ENCODE measurements around the gene VSIG10. TPM values are rescaled to one million over a fixed set of nuclear protein-coding genes. Genes with fewer than 3 reads are reported as not detected.
"Not testable (repeated sequence)": the region's sequence is repeated elsewhere in the genome, so short reads cannot be mapped to it uniquely, and the experiment has no call there.

Gene VSIG10
- polyA plus RNA-seq, 3 donors, result 1.5 to 2.3 (median 1.5) TPM

DNA sequence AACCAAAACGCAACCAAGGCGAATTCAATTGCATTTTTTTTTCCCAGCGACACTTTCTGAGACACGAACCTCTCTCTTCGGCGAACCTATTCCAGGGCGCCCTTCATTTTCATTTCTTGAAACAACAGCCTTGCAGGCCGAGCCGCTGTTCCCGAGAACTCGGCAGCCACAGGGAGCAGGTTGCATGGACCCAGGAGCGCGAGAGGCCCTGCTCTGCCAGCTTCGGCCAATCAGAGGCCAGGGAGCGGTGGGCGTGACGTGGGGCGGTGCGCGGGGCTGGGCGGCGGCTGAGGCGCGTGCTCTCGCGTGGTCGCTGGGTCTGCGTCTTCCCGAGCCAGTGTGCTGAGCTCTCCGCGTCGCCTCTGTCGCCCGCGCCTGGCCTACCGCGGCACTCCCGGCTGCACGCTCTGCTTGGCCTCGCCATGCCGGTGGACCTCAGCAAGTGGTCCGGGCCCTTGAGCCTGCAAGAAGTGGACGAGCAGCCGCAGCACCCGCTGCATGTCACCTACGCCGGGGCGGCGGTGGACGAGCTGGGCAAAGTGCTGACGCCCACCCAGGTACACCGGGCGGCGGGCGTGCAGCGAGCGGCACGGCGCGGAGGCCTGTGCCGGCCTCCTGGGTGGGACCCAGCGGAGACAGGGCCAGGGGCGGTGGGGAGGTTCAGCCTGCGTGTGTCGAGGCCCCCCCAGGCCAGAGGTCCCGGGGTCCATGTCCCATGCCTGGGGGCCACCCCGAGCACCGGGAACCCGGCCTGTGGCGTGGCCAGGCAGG, 32.2 kb upstream of the VSIG10 start, which contains the start of gene PEBP1:
Gene PEBP1 (plus strand): TSS at position 337 of the 771 bp plus-strand sequence. CDS start 86 bp downstream, at position 423.
- Mint-ChIP-seq H3K9me3 (peaks cover 0 to 2% (median 0%) of the 10 kb centered on the region in 7 donors), H3K36me3 (peaks cover 15 to 17% of the 10 kb centered on the region in 2 donors), H3K4me1 (peaks cover 16% of the 10 kb centered on the region), H3K4me3 (peak within 1 kb of the TSS; percentile 93 to 98), H3K27me3 (ENCODE audit: low read depth in 3 of 3) (peaks cover 0 to 5% (median 1%) of the 10 kb centered on the region in 3 donors), H3K27ac (peak within 1 kb of the TSS in 6 of 7 donors; percentile 6 to 90 (median 80))
- under 1% methylated on average over 70 of the region's 70 CpGs for WGBS (ENCODE audit: insufficient coverage)
- intact Hi-C loops (cut with micrococcal nuclease), result no loop called here
- DNase-seq, result peak; percentile 74 to 84 (median 80)
- Histone ChIP-seq H3K4me3 (replicated peaks in 1 of 3; ENCODE audit: low read depth in 2 of 3, low read length in 3 of 3) (peak within 1 kb of the TSS; percentile 66 to 85 (median 72)), H3K79me2 (ENCODE audit: insufficient read depth, low read length) (peaks cover 7% of the 10 kb centered on the region), H3K4me1 (ENCODE audit: control insufficient read depth in 1 of 2, insufficient read depth in 2 of 2, low read length in 2 of 2) (peaks cover 14 to 20% of the 10 kb centered on the region in 2 donors), H3K27ac (ENCODE audit: low read depth in 1 of 2, low read length in 2 of 2) (peak within 1 kb of the TSS in 1 of 2 donors; percentile 58), H4K20me1 (ENCODE audit: insufficient read depth, low read length) (no peaks in the 10 kb centered on the region), H2AFZ (ENCODE audit: insufficient read depth, low read depth, low read length, poor library complexity, severe bottlenecking) (peak within 1 kb of the TSS; percentile 98), H3K9me3 (replicated peaks in 1 of 2; ENCODE audit: control insufficient read depth in 1 of 2, insufficient read depth in 1 of 2, low read length in 2 of 2) (no peaks in the 10 kb centered on the region), H3K36me3 (replicated peaks in 1 of 2; ENCODE audit: control insufficient read depth in 1 of 2, insufficient read depth in 2 of 2, low read length in 2 of 2) (peaks cover 6 to 13% of the 10 kb centered on the region in 2 donors), H3K27me3 (ENCODE audit: control insufficient read depth in 2 of 2, insufficient read depth in 2 of 2, low read length in 2 of 2) (no peaks in the 10 kb centered on the region), H3K9ac (ENCODE audit: insufficient read depth, low read length, poor library complexity, severe bottlenecking) (peak within 1 kb of the TSS; percentile 83), H3K4me2 (replicated peaks; ENCODE audit: extremely low read depth, low read length, poor library complexity, severe bottlenecking) (peak within 1 kb of the TSS; percentile 98)
- TF ChIP-seq, protein P1, sequence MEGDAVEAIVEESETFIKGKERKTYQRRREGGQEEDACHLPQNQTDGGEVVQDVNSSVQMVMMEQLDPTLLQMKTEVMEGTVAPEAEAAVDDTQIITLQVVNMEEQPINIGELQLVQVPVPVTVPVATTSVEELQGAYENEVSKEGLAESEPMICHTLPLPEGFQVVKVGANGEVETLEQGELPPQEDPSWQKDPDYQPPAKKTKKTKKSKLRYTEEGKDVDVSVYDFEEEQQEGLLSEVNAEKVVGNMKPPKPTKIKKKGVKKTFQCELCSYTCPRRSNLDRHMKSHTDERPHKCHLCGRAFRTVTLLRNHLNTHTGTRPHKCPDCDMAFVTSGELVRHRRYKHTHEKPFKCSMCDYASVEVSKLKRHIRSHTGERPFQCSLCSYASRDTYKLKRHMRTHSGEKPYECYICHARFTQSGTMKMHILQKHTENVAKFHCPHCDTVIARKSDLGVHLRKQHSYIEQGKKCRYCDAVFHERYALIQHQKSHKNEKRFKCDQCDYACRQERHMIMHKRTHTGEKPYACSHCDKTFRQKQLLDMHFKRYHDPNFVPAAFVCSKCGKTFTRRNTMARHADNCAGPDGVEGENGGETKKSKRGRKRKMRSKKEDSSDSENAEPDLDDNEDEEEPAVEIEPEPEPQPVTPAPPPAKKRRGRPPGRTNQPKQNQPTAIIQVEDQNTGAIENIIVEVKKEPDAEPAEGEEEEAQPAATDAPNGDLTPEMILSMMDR (IDR thresholded peaks at IDR 0.05), result no peak

DNA sequence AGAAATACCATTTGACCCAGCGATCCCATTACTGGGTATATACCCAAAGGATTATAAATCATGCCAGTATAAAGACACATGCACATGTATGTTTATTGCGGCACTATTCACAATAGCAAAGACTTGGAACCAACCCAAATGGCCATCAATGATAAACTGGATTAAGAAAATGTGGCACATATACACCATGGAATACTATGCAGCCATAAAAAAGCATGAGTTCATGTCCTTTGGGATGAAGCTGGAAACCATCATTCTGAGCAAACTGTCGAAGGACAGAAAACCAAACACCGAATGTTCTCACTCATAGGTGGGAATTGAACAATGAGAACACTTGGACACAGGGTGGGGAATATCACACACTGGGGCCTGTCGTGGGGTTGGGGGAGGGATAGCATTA, 25.6 kb upstream of the VSIG10 start:
- H3K4me3 ChIP-seq (replicated peaks in 1 of 3; ENCODE audit: low read depth in 2 of 3, low read length in 3 of 3); H3K27ac Mint-ChIP-seq; H4K20me1 ChIP-seq (ENCODE audit: insufficient read depth, low read length); H3K4me1 ChIP-seq (ENCODE audit: control insufficient read depth in 1 of 2, insufficient read depth in 2 of 2, low read length in 2 of 2); H3K9me3 Mint-ChIP-seq; H2AFZ ChIP-seq (ENCODE audit: insufficient read depth, low read depth, low read length, poor library complexity, severe bottlenecking); H3K4me3 Mint-ChIP-seq; H3K36me3 ChIP-seq (replicated peaks in 1 of 2; ENCODE audit: control insufficient read depth in 1 of 2, insufficient read depth in 2 of 2, low read length in 2 of 2); H3K79me2 ChIP-seq (ENCODE audit: insufficient read depth, low read length); H3K4me2 ChIP-seq (replicated peaks; ENCODE audit: extremely low read depth, low read length, poor library complexity, severe bottlenecking); H3K27me3 Mint-ChIP-seq (ENCODE audit: low read depth in 3 of 3); H3K9me3 ChIP-seq (replicated peaks in 1 of 2; ENCODE audit: control insufficient read depth in 1 of 2, insufficient read depth in 1 of 2, low read length in 2 of 2); H3K4me1 Mint-ChIP-seq; H3K27me3 ChIP-seq (ENCODE audit: control insufficient read depth in 2 of 2, insufficient read depth in 2 of 2, low read length in 2 of 2); H3K27ac ChIP-seq (ENCODE audit: low read depth in 1 of 2, low read length in 2 of 2); H3K9ac ChIP-seq (ENCODE audit: insufficient read depth, low read length, poor library complexity, severe bottlenecking); H3K36me3 Mint-ChIP-seq; DNase-seq; intact Hi-C loops (cut with micrococcal nuclease): not testable (repeated sequence)
- 100% methylated on average over 2 of the region's 5 CpGs for WGBS (ENCODE audit: insufficient coverage)

All from CD14-positive monocyte (primary cell).